Ovary (tissue), 3 donors: ENCODE measurements around the gene BLOC1S4.

Experiments
- CTCF ChIP-seq, 3 donors: fragments of 450-650 bp in 2 of 3; fragments of 200-600 bp in 1 of 3; IDR thresholded peaks; one replicate each; pipeline versions ENCODE4 v1.5.1 to v1.8.0; 2016 to 2022; ENCODE audit warnings: antibody characterized with exemption in 3 of 3, mild to moderate bottlenecking in 1 of 3
- EP300 ChIP-seq: sonication (generic); formaldehyde crosslinking; IDR thresholded peaks from one replicate; pipeline ENCODE4 v1.6.1; 2017; ENCODE audit warnings: antibody characterized with exemption
- POLR2A ChIP-seq: fragments of 450-650 bp; IDR thresholded peaks from one replicate; pipeline ENCODE4 v1.6.1; 2017; ENCODE audit warnings: antibody characterized with exemption, mild to moderate bottlenecking, moderate library complexity
- donor health status: DM: no; HTN: no; CAD: no.

- TF ChIP-seq CTCF (IDR thresholded peaks at IDR 0.05) (no peak), POLR2A (no peak), EP300 (no peak)
Measured at GRCh38 chr4:6730603-6731317, 14.8 kb downstream of the BLOC1S4 start.
